Right cardiac atrium (tissue), 5 donors: ENCODE data around the gene BRME1. TPM values are rescaled to one million over a fixed set of nuclear protein-coding genes. Genes with fewer than 3 reads are reported as not detected.

Experiments used
- ATAC-seq, 2 donors: fragments of 200-7000 bp; cut with Tn5 transposase; one replicate each; pipeline versions ENCODE4 v1.8.0 to v1.9.1; 2020; ENCODE audit warnings: moderate library complexity in 2 of 2, mild to moderate bottlenecking in 1 of 2
- DNase-seq, 3 donors: peaks; one replicate each; pipeline ENCODE4 v3.0.0-alpha.2; 2020
- H3K27ac ChIP-seq: one replicate; pipeline ENCODE4 v1.5.1; 2013; ENCODE audit warnings: mild to moderate bottlenecking, low read length, control low read depth, moderate library complexity
- H3K27me3 ChIP-seq: one replicate; pipeline ENCODE4 v1.6.1; 2013; ENCODE audit not compliant: control insufficient read depth, insufficient read depth
- H3K4me1 ChIP-seq: one replicate; pipeline ENCODE4 v1.6.1; 2013; ENCODE audit warnings: low read length; ENCODE audit not compliant: control insufficient read depth, insufficient read depth
- H3K4me3 ChIP-seq: one replicate; pipeline ENCODE4 v1.5.1; 2013; ENCODE audit warnings: low read length, control low read depth
- H3K9me3 ChIP-seq: one replicate; pipeline ENCODE4 v1.6.1; 2013; ENCODE audit warnings: low read length; ENCODE audit not compliant: control insufficient read depth
- WGBS: extraction: QIAGEN DNeasy Blood & Tissue Kit; methylation state at CpG from one replicate; pipeline ENCODE4 v1.1.7; 2013; 5-methylcytosine and 5-hydroxymethylcytosine counted together
- intact Hi-C, 4 donors: fragments of 100-400 bp; cut with DNase I; formaldehyde crosslinking; loops; one replicate each; pipeline versions ENCODE4 v1.11.0 to v1.14.0; 2022 to 2023
- polyA plus RNA-seq: library from polyadenylated mRNA; stranded (reverse); fragments of 200-250 nt; gene quantifications from one replicate; pipeline ENCODE4 v1.2.3, GENCODE V29; 2013
- total RNA-seq, 4 donors: library from RNA; stranded (reverse); fragmentation: NEBNext Ultra II Directional; extraction: Animal tissue kit (Norgen Biotek cat#: 25700); gene quantifications; one replicate each; pipeline ENCODE4 v1.2.1, GENCODE V29; 2021
- donor health status: healthy with polysubstance abuse.
- donor health status: DM: no; HTN: yes; CAD: no.
- donor health status: DM: no; HTN: no; CAD: no.
- donor health status: DM: no; HTN: yes; CAD: no; lungs with severe emphysema.
- donor health status: DM: yes; HTN: yes; CAD: no.

BRME1 gene
- total and polyA plus RNA-seq, 5 donors = 0.40 to 1.2 (median 0.79) TPM

- H3K9me3 ChIP-seq = no peaks in the 10 kb centered on the region
- peak overlapping the region; percentile 61 for H3K4me3 ChIP-seq
- no peak for DNase-seq
- intact Hi-C loops = loop anchor here in 1 of 4 donors (10.0 kb wide), 1 partner anchor 238 kb away; no protein-coding TSS in a partner anchor
- WGBS = 95% methylated on average over 5 of the region's 5 CpGs
- H3K27ac ChIP-seq = no peak overlapping the region
- ATAC-seq = no peak
- H3K27me3 ChIP-seq = no peaks in the 10 kb centered on the region
- peaks cover 3% of the 10 kb centered on the region for H3K4me1 ChIP-seq
Measured at GRCh38 chr19:13906910-13907309, 993 bp upstream of the BRME1 start.

DNA sequence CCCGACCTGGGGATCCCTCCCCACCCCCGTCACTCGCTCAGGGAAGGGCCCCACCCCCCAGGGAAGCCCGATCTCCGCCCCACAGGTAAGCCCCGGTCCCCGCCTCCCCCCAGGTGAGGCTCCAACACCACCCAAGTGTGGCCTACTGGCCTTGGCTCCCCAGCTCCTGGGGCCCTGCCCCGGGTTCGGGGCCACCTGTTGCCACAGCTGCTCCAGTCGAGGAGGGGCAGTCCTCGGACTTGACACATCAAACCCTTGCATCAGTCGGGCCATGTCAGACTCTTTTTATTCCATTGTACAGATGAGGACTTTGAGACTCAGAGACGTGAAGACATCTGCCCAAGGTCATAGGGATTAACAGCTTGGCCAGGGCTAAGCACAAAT, 596 bp upstream of the BRME1 start:
- Histone ChIP-seq H3K4me3 (peak overlapping the region; percentile 61), H3K9me3 (no peaks in the 10 kb centered on the region), H3K27ac (no peak overlapping the region), H3K4me1 (peaks cover 3% of the 10 kb centered on the region), H3K27me3 (no peaks in the 10 kb centered on the region)
- DNase-seq (no peak), ATAC-seq (peak; percentile 46 to 51)
- WGBS = 4% methylated on average over 13 of the region's 13 CpGs
- intact Hi-C loops = loop anchor here in 1 of 4 donors (10.0 kb wide), 1 partner anchor 238 kb away; no protein-coding TSS in a partner anchor

DNA sequence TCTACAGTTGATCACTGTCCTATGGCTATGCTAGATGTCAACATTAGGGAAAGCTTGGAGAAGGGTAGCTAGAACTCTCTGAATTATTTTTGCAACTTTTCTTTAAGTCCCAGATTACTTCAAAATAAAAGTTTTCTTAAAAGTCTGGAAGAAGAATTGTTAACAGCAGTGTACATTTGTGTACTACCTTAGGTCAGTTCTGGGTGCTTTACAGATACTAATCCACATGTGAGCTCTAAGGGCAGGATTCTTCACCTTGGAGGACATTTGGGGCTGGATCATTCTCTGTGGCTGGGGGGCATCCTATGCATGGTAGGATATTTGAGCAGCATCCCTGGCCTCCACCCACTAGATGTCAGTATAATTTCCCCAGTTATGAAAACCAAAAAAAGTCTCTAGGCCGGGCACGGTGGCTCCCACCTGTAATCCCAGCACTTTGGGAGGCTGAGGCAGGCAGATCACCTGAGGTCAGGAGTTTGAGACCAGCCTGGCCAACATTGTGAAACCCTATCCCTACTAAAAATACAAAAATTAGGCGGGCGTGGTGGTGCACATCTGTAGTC, 2.8 kb downstream of the BRME1 start:
- peak in 1 of 3 donors; percentile 7 for DNase-seq
- Histone ChIP-seq H3K4me3 (no peak overlapping the region), H3K4me1 (peaks cover 3% of the 10 kb centered on the region), H3K27ac (no peak overlapping the region), H3K9me3 (no peaks in the 10 kb centered on the region), H3K27me3 (no peaks in the 10 kb centered on the region)
- 67% methylated on average over 4 of the region's 4 CpGs for WGBS
- no peak for ATAC-seq
- intact Hi-C loops = loop anchor here in 1 of 4 donors (10.0 kb wide), 1 partner anchor 242 kb away; no protein-coding TSS in a partner anchor

DNA sequence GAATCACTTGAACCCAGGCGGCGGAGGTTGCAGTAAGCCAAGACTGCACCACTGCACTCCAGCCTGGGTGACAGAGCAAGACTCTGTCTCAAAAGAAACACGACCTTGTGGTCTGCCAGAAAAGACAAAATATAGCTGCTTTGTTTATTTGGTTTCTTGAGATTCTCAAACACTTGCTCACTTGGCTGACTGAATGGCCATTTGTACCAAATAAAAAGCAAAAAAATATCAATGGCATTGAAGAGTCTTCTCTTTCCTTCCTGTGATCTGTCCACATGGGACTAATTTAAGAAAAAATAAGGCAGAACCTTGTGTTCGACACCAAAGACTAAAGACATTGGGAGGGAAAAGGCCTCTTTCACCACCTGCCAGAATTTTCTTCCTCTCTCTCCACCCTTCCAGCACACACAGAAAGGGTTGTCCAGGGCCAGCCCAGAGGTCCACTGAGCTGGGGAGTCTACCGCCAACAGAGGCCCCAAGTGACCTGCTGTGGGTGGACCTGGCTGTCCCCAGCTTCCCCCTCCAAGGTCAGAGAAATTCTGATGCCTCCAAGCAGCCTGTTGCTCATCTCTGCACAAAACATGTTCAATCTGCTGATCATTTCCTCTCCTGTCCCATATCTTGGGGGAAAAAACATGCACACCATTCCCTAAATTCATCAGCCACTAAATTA, 5.9 kb downstream of the BRME1 start:
- H3K9me3 ChIP-seq = no peaks in the 10 kb centered on the region
- H3K4me3 ChIP-seq = no peak overlapping the region
- WGBS = 64% methylated on average over 5 of the region's 5 CpGs
- H3K27ac ChIP-seq = no peak overlapping the region
- DNase-seq (no peak), ATAC-seq (no peak)
- H3K4me1 ChIP-seq = no peaks in the 10 kb centered on the region
- no peaks in the 10 kb centered on the region for H3K27me3 ChIP-seq
- intact Hi-C loops = loop anchor here in 1 of 4 donors (10.0 kb wide), 1 partner anchor 245 kb away; no protein-coding TSS in a partner anchor

GRCh38 chr19:13899393-13899792, 6.5 kb downstream of the BRME1 start:
- DNase-seq = no peak
- Histone ChIP-seq H3K4me3 (no peak overlapping the region), H3K9me3 (no peaks in the 10 kb centered on the region), H3K27me3 (no peaks in the 10 kb centered on the region), H3K27ac (no peak overlapping the region), H3K4me1 (no peaks in the 10 kb centered on the region)
- no peak for ATAC-seq
- intact Hi-C loops = no loop called here
- WGBS = 83% methylated on average over 10 of the region's 10 CpGs

DNA sequence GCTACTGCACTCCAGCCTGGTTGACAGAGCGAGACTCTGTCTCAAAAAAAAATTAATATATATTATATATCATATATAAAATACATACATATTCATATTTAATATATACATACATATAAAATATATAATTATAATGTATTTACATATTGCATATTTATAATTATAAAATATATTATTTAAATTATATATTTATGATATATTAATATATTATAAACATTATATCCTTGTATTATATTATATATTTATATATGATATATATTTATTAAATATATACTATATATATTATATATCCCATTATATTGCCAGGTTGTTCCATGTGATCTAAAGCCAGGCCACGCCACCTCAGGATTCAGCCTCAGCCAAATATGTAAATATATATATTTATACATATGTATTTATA, 9.7 kb downstream of the BRME1 start:
- WGBS = 98% methylated on average over 2 of the region's 2 CpGs
- intact Hi-C loops = no loop called here
- ATAC-seq (no peak), DNase-seq (no peak)
- Histone ChIP-seq H3K4me1 (no peaks in the 10 kb centered on the region), H3K9me3 (no peaks in the 10 kb centered on the region), H3K27me3 (no peaks in the 10 kb centered on the region), H3K27ac (no peak overlapping the region), H3K4me3 (no peak overlapping the region)

GRCh38 chr19:13894552-13894951, 11.4 kb downstream of the BRME1 start:
- H3K27ac ChIP-seq = no peak overlapping the region
- ATAC-seq = no peak
- no peaks in the 10 kb centered on the region for H3K9me3 ChIP-seq
- H3K4me3 ChIP-seq = no peak overlapping the region
- intact Hi-C loops = no loop called here
- 82% methylated on average over 5 of the region's 5 CpGs for WGBS
- no peaks in the 10 kb centered on the region for H3K27me3 ChIP-seq
- no peaks in the 10 kb centered on the region for H3K4me1 ChIP-seq
- DNase-seq = no peak

DNA sequence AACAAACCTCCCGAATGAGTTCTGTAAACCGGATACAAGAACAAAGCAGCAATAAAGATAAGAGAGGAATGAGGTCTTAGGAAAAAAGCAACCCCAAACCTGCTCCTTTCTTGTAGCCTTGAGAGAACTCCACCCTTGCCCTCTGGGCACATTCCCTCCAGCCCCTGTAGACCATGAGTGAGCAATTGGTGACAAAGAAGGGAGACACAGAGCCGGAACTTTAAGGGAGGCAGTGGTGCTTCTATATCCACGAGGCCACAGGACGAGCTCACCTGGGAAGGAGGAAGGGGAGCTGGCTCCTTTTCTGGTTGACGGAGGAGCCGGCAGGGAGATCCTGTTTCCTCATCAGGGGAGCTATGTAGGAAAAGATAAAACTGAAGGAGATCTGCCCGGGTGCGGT, 13.0 kb downstream of the BRME1 start:
- H3K27me3 ChIP-seq = no peaks in the 10 kb centered on the region
- H3K27ac ChIP-seq = no peak overlapping the region
- no peak for DNase-seq
- intact Hi-C loops = no loop called here
- no peak overlapping the region for H3K4me3 ChIP-seq
- no peaks in the 10 kb centered on the region for H3K9me3 ChIP-seq
- WGBS = 76% methylated on average over 9 of the region's 9 CpGs
- H3K4me1 ChIP-seq = no peaks in the 10 kb centered on the region
- ATAC-seq = no peak

GRCh38 chr19:13890136-13890535, 15.8 kb downstream of the BRME1 start:
- Histone ChIP-seq H3K27ac (no peak overlapping the region), H3K27me3 (no peaks in the 10 kb centered on the region), H3K9me3 (no peaks in the 10 kb centered on the region), H3K4me3 (no peak overlapping the region), H3K4me1 (no peaks in the 10 kb centered on the region)
- intact Hi-C loops = no loop called here
- DNase-seq (peak in 1 of 3 donors; percentile 28), ATAC-seq (no peak)
- WGBS = 92% methylated on average over 13 of the region's 13 CpGs

DNA sequence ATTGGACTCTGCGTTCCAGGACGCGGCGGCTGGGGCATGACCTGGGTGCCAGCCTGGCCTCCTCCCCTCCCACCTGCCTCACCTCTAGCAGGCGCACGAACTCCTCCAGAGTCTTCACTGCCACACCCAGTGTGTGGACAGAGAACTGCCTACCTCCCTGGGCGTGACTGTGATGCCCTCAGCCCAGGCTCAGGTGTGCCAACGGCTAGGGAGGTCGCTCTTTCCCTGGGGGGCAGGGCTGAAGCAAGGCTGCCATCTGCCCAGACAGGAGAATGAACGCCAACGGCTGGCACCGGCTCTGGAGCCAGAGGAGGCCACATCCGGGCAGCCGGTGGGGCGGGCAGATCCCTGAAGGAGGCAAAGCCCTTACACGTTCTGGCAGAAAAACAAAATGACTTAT, 17.6 kb downstream of the BRME1 start:
- ATAC-seq = no peak
- WGBS = 93% methylated on average over 16 of the region's 16 CpGs
- Histone ChIP-seq H3K27me3 (no peaks in the 10 kb centered on the region), H3K4me3 (no peak overlapping the region), H3K9me3 (no peaks in the 10 kb centered on the region), H3K4me1 (no peaks in the 10 kb centered on the region), H3K27ac (no peak overlapping the region)
- intact Hi-C loops = loop anchor here in 1 of 4 donors (10.0 kb wide), 1 partner anchor 157 kb away; no protein-coding TSS in a partner anchor
- peak in 1 of 3 donors; percentile 37 for DNase-seq

- Histone ChIP-seq H3K27me3 (no peaks in the 10 kb centered on the region), H3K9me3 (no peaks in the 10 kb centered on the region), H3K4me3 (no peak overlapping the region), H3K27ac (no peak overlapping the region), H3K4me1 (no peaks in the 10 kb centered on the region)
- ATAC-seq (no peak), DNase-seq (no peak)
- intact Hi-C loops = loop anchor here in 1 of 4 donors (10.0 kb wide), 1 partner anchor 157 kb away; no protein-coding TSS in a partner anchor
- WGBS = 77% methylated on average over 5 of the region's 5 CpGs
Measured at GRCh38 chr19:13887517-13887916, 18.4 kb downstream of the BRME1 start.
